GM19395 (cell line): ENCODE results near the gene ANXA2.
A peak's percentile ranks its signal among the peaks of the same experiment; 100 is the strongest.
"Not testable (repeated sequence)": the region's sequence is repeated elsewhere in the genome, so short reads cannot be mapped to it uniquely, and the experiment has no call there.

Experiments
- ATAC-seq: cut with Tn5 transposase; IDR thresholded peaks from one replicate; pipeline ENCODE4 v1.9.1; 2021; ENCODE audit warnings: mild to moderate bottlenecking, moderate library complexity; ENCODE audit not compliant: unreplicated experiment

Gene ANXA2

DNA sequence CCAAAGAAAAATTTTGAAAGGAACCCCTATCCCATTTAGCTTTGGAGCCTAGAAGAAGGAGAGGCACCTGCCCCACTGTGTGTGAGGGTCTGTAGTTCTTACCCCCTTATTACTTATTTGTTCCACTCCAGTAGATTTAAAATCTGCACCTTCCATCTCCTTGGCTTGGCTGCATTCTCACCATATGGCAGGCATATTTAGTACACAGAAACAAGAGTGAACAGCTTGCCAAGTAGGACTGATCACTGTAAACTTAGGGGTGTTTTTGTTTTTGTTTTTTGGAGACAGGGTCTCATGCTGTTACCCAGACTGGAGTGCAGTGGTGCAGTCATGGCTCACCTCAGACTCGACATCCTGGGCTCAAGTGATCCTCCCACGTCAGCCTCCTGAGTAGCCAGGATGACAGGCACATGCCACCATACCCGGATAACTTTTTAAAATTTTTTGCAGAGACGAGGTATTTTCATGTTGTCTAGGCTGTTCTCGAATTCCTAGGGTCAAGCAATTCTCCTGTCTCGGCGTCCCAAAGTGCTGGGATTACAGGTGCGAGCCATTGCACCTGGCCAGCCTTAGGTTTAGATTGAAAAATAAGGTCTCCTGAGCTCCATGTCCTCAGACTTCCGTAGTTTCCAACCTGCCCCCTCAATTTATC, 14.1 kb upstream of the ANXA2 start:
- ATAC-seq = no peak

DNA sequence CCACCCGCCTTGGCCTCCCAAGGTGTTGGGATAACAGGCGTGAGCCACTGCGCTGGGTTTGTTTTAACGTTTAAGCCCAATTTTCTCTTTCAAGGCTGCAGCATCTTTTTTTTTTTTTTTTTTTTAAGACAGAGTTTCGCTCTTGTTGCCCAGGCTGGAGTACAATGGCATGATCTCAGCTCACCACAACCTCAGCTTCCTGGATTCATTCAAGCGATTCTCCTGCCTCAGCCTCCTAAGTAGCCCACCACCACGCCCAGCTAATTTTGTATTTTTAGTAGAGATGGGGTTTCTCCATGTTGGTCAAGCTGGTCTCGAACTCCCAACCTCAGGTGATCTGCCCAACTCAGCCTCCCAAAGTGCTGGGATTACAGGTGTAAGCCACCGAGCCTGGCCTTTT, 12.6 kb upstream of the ANXA2 start:
- not testable (repeated sequence) for ATAC-seq

DNA sequence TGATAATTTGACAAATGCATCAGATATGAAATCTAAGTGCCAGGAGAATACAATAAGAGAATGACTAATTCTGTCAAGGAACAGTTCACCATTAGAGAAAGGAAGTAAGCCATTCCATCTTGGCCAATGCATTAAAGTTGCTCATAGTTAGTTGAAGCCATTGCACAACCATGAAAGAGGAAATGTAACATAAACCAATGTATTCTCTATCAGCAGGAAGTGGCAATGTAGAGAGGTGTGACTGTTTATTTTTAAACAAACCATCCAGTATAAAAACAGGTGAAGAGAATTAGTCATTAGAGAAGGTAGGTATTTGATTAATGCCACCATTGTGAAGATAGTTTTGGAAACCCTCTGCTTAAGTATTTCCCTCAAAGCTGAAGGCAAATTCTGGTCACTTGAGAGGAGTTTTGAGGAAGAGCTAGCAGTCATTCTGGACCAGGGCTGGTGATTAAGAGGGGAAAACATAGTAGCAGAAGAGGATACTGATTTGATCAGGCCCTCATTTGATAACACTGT, 10.7 kb upstream of the ANXA2 start:
- peak; percentile 70 for ATAC-seq

DNA sequence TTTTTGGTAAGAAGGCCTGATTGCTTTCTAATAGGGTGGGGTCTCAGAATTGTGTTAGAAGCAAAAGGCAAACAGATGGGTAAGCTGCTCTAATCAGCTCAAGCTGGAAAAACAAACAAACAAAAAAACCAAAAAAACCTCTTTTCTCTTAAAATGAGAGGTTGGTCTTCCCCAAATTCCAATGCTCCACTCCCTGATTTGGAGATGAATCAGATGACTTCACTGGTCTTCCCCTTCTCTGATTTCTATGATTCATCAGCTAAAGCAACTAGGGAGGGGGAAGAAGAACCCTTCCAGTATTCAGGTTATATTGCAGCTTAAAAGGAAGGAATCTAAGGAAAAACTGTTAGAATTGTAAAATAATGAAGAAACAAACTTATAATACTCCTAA, 9.6 kb upstream of the ANXA2 start:
- no peak for ATAC-seq

DNA sequence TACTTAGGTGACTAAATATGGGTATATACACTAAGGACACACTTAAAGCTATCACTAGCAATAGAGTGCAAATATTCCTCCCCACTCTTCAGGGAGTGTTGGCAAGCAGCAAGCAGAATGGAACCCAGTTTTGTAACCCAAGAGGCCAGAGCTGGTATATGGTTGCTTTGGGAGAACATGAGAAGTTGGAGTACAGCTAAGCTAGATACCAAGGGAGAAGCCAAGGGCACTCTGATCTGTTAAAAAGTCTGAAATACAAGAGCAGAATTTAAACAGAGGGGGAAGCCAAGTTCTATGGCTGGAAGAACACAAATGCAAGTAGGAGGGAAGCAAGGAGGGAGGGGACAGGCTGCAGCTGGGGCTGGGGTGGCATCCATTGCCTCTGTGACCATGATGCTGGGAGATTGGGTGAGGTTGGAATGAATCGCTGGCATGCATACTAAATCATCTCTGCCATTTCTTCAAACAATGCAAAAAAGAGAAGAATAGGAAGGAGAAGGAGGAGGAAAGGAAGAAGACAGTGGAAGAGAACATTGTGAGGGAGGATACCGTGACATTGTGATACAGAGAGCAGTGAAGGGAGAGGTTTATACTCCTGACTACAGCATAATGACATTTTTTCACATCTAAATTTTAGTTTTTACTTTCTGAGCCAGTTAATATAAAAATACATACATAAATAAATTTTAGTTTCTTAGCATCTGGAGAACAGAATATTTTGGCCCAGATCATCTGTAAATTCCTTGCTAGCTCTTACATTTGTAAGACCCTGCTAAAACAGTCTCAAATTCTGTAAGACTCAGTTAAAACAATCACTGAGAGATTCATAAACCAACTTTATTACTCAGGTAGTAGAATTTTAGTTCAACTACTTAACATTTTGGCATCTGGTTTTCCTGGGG, 9.0 kb upstream of the ANXA2 start:
- ATAC-seq = no peak

DNA sequence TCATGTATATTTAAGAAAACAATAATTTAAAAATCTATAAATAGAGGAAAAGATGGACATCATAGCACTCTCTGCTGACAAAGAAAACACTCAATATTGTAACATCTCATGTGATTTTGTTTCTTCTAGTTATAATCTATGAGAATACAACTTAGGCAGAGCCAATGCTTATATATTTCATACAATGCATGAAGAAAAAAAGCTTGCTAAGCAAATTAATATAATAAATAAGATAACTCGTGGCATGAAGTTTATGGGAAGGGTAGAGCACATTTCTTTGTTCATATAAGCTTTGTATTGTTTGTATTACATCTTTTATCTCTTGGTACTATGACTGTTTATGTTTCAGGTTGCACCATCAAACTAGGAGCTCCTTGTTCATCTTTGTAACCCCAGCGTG, 7.6 kb upstream of the ANXA2 start:
- no peak for ATAC-seq

DNA sequence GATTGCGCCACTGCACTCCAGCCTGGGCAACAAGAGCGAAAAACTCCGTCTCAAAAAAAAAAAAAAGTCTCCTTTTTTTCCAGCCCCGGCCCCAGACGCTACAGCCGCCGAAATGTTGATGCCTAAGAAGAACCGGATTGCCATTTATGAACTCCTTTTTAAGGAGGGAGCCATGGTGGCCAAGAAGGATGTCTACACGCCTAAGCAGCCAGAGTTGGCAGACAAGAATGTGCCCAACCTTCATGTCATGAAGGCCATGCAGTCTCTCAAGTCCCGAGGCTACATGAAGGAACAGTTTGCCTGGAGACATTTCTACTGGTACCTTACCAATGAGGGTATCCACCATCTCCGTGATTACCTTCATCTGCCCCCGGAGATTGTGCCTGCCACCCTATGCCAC, 6.6 kb upstream of the ANXA2 start:
- not testable (repeated sequence) for ATAC-seq

DNA sequence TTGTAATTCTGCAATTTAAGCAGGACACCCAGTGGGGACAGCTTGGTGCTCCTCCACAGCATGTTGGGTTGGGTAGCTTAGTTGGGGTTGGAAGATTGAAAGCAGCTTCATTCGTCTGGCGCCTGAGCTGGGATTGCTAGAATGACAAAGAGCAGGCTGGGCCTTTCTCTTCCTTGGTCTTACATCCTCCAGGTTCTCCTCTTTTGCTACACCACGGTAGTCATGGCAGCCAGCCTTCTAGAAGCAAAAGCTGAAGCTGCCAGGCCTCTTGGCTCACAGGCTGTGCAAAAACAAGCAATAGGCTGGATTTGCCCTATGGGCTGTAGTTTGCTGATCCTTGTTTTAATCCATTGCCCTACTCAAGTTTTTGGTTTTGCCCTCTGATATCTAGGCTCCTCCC, 3.2 kb upstream of the ANXA2 start:
- ATAC-seq = no peak

DNA sequence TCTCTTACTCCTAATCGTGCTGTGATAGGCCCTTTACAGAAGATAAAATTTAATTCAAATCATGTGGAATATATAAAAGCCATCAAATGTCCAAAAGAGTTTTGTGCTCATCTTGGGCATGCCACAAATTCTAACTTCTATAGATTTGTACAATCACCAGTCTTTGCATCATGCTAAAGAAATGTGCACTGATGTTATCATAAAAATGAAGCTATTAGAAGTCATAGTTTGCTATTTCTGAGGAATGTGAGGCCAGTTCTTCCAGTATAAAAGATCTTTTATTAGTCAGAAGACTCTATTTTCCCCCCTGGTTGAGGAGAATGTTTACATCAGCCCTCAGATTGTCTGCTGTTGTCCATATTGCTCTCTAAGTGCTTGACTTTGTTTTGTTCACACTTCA, 2.1 kb upstream of the ANXA2 start:
- no peak for ATAC-seq

DNA sequence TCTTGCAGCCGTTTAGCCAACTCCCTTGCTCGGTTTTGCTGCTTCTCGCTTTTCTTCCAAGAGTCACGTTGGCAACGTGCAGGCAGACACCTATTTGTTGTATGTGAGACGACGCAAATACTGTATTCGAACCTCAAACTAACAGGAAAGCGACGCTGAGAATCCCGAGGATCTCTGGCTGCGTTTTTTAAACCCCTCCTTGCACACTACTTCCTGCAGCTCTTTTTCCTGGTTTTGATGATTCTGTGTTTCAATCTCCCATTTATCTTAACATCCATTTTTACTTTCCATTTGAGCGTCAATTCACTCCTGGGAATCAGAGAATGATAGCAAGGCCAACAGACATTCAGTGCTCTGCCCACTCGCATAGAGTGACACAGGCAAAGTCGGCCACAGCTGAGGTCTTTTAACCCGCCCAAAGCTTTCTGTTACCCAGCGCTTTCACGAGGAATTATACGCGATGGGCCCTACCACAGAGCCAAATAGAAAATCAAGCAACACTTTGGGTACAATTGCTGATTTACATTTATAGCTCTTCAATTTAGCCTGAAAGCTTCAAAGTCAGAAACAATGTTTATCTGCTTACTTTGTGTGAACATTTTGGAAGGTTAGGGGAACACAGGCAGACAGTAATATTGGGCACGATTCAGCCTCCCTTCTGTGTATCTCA, 1.6 kb upstream of the ANXA2 start:
- ATAC-seq = no peak

DNA sequence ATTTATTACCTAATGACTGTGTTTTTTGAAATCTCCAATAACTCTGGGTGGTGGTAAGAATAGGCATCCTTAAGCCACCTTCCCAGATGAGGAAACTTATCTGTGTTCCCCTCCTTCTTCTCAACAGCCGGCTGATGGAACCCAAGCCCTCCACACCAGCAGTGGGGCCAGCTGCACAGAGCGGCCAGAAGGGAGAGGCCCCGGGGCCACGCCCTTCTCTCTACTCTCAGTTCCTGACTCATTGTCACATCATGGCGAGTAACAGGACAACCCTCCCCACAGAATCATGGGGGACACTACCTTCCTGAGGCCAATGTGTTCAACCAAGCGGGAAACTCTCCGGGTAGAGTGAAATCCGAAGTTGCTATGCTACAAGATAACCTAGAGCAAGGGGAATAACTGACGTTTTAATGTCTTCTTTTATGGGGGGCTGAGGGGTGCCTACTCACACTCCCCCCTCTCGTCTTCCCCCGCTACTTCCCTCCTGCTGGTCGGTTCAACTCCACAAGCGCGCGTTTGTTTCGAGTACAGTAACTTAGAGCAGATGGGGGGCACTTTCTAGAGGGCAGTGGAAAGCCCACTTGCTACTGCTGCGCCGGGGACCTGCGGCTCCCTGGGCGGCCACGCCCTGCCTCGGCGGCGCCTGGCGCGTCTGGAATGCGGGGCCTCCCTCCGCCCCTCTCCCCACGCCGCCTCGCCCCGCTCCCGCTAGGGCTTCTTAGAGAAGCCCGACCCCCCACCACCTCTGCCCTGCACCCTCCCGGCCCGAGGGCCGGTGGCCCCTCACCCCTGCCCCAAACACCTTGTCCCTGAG, 621 bp downstream of the ANXA2 start:
- ATAC-seq = peak; percentile 72

DNA sequence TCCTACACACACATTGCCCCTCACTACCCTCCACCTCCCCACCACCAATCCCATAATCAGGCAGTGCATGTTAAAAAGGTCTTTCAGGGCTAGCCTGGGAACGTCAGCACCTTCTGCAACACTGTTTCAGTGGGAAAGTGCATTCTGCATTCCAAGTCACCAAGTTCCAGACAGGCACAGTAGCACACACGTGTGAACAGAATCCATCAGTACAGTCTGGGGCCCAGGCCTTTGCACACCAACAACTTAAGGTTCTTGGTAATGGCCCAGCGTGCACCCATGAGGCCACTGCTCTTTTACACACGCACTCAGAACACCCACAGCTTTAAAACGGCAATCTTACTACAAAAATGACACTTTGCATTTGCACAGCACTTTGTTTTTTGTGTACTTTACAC, 1.2 kb downstream of the ANXA2 start:
- no peak for ATAC-seq

DNA sequence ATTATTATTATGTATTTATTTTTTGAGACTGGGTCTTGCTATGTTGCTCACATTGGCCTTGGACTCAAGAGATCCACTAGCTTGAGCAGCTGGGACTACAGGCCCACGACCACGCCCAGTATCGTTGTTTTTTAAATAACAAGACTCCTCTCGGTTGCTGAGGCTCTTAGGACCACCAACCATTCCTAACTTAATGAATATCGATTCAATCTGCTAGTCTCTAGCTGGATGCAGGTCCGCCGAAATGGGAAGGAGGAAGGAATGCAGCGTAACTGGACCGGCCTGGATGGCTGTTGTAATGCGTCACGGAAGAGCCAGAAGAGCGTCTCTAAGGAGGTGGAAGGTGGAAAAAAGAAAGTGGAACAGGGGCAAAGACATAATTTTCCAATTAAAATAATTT, 1.7 kb downstream of the ANXA2 start:
- no peak for ATAC-seq

DNA sequence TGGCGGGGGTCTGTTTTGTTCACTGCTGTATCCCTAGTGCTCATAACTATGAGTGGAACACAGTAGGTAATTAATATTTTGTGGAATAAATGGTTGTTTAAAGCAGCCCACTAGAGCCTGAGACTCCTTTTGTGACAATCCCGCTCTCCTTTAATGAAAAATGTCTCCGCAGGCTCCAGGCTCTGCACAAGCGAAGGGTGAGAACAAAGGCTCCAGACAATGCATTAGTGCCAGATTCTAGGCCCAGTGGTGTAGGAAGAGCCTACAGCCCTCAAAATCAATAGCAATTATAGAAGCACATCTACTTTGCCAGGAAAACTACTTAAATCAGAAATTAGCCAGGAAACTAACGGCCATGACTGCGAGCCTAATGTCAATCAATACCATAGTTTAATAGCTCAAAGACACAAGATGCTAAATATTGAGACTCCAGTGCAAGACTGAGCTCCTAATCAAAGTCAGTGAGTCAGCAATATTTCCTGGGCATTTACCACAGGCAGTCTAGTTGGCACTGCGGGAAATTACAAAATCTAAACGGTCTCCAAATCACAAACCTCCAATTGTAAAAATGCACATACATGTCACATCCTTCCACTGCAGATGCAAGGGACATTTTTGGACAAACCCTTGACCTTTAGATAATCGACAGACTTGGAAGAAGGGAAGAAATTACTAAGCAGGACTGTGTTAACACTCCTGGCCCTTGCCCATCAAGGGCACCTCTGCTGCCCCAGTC, 2.3 kb downstream of the ANXA2 start:
- ATAC-seq = no peak

DNA sequence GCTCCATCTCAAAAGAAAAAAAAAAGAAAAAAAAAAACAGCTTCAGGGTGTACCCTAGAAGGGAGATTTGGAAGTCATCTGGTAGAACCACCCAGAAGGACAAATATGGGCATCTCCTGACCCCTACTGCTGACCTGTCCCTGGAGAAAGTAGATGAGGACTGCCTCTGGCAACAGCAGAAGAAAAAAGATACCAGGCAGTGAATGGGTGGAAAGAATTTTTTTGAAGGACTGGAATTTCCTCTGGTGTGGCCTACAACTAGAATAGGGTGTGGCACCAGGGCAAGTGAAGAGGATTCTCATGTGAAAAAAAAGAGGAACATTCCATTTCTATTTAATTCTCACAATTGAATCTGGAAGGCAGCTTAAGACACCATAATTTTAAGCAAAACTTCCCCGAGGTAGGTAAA, 3.1 kb downstream of the ANXA2 start:
- ATAC-seq = no peak

DNA sequence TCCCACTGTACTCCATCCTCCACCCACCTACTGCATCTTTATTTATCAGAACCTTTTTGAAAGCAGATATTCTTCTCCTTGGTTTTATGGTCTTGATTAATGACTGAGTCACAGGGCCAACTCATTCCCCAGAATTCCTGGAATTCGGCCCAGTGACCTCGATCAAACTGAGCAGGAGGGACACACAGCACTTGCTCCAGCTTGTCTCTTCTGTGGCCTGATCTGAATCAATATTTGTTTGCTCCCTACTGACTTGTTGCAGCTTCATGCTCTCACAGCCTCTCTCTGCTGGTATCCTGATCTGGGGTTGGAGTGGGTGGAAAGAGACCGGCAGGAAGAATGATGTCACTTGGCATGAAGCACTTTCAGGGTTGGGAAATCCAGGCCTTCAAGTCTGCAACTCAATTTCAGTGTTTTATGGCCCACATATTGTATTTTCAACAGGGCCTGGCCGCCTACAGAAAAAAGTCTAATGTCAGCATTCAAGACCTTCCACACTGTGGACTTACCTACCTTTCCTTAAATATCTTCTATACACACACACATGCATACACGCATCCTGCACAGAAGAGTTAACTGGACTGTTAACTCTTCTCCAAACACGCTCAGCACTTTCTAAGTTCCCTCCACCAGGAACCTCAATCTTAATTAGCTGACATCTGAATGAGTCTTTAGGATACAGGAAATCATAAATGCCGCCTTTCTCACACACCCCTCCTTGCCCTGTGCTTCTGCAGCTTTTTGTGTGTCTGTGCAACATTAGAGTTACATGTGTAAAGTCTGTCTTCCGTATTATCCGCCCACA, 4.6 kb downstream of the ANXA2 start:
- ATAC-seq = no peak

DNA sequence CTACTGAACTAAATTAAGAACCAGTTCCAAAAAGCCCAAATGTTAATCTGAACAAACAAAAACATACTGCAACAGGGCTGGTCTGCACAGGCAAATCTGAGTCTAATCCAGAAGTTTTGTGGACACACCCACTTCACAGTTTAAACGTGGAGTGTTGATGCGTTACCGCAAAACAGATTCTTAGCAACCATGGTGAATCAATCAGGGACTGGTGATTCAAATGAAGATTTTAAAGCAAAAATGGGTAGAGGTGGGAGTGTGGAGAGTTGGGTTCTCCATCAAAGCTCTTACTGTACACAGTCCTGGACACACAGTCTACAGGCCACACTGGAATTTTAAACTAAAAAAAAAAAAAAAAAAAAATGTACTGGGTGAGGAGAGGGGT, 5.2 kb downstream of the ANXA2 start:
- no peak for ATAC-seq

DNA sequence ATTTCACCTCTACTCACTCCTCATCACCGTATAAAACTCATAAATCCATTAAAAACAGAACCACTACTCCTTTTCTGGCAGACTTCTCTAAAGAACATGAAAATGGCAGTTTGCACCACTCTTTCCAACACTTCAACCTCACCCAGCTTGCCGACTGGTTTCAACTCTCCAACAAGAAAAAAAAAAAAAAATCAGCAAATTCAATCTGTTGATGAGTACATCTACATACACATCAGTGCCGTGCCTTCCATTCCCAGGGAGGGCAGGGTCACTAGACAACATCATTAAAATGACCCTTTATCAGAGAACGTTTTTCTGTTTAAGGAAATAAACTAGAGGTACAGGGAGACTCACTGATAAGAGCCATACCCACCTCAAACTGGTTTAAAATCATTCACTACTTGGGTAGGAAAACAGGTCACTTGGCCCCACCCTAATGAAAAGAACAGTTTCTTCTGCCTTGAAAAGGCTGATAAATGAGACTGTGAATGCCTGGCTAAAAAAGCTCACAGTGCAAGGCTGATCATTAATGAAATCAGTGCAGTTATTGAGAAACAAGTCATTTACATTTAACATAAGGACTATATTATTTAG, 6.0 kb downstream of the ANXA2 start:
- no peak for ATAC-seq

DNA sequence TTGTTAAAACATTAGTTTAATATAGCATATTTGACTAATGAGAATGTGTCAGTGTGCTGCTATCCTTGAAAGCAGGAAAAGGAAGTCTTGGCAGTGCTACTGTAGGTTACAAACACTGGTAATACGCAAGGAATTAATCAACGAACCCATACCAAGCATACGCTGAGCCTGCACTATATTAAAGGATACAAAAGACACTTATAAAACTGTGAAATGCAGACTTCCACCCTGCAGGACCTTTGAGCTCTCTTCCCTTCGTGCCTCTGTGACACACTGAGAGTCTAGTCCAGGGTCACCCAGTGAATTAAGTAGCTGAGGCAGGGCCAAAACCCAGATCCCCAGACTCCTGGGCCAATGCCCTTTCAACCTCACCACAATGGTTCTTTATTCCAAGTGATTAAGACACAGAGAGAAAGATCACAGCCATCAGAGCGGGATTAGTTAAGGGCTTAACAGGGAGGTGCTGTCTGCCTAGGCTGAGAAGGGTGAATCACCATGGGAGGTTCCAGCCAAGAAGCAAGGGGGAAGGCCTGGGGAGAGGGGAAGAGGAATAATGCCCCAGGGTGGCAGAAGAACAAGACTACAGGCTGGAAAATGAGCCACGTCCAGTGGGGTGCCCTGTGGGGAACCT, 6.8 kb downstream of the ANXA2 start:
- ATAC-seq = no peak
